K562 (cell line): ENCODE measurements around the gene SLCO3A1. TPM values are rescaled to one million over a fixed set of nuclear protein-coding genes. Genes with fewer than 3 reads are reported as not detected.

Source experiments
- ATAC-seq: fragments of 200-7000 bp; cut with Tn5 transposase; 3 replicates; pipeline ENCODE4 v1.9.1; 2020; ENCODE audit warnings: moderate library complexity
- BruUV-seq: library from RNA; stranded (reverse); fragments of 400-500 nt; replicated peaks from 2 replicates; lab custom pipeline; 2021; lab: Mats Ljungman, UMichigan
- CTCF ChIA-PET: fragments of 300-600 bp; formaldehyde crosslinking; extraction: SDS; loops from one replicate; lab custom pipeline; 2021; ENCODE audit warnings: low intra/inter-chr PET ratio; lab: Yijun Ruan, JAX
- POLR2A ChIA-PET: fragments of 300-600, 350-650 bp; sonication (Branson Sonifier 250); formaldehyde crosslinking; extraction: SDS; loops from one replicate; lab custom pipeline; 2021; ENCODE audit warnings: antibody characterized with exemption, inconsistent platforms; lab: Yijun Ruan, JAX
- DNase-seq, 4 experiments: peaks; one replicate each; pipeline versions ENCODE4 v3.0.0 to v3.0.0-alpha.2; 2011 to 2018; ENCODE audit warnings: low spot score in 3 of 4, mixed read lengths in 3 of 4; ENCODE audit errors: extremely low read depth in 1 of 4
- FAIRE-seq: peaks from 2 replicates; lab custom pipeline; 2011; peaks lifted over from hg19 to GRCh38; lab: Jason Lieb, UNC
- H2AFZ ChIP-seq: 2 replicates; pipeline ENCODE4 v1.6.0; 2011; ENCODE audit warnings: low read depth, low read length, control low read depth, inconsistent platforms
- H3K27ac ChIP-seq: fragments of 200-600 bp; 3 replicates; pipeline ENCODE4 v1.8.0; 2011; ENCODE audit warnings: low read depth, mild to moderate bottlenecking, control low read depth, inconsistent platforms, low read length, moderate library complexity, mixed read lengths; ENCODE audit errors: extremely low read depth
- H3K27me3 ChIP-seq, 2 experiments: fragments of 300-600 bp in 1 of 2; 2 replicates in 1 of 2; 3 replicates in 1 of 2; pipeline versions ENCODE4 v1.6.0 to v1.8.0; 2011; ENCODE audit warnings: inconsistent platforms in 2 of 2, low read length in 2 of 2, mild to moderate bottlenecking in 1 of 2, mixed read lengths in 1 of 2, moderate library complexity in 1 of 2; ENCODE audit not compliant: control insufficient read depth in 2 of 2, insufficient read depth in 2 of 2
- H3K36me3 ChIP-seq: fragments of 300-600 bp; 3 replicates; pipeline ENCODE4 v1.8.0; 2011; ENCODE audit warnings: mild to moderate bottlenecking, low read length, inconsistent platforms; ENCODE audit not compliant: control insufficient read depth, insufficient read depth
- H3K4me1 ChIP-seq, 2 experiments: fragments of 200-600 bp in 1 of 2; replicated peaks in 1 of 2; 2 replicates in 1 of 2; 3 replicates in 1 of 2; pipeline versions ENCODE4 v1.5.1 to v1.8.0; 2011; ENCODE audit warnings: inconsistent platforms in 2 of 2, low read length in 2 of 2, mild to moderate bottlenecking in 1 of 2, mixed read lengths in 1 of 2, moderate library complexity in 1 of 2; ENCODE audit not compliant: control insufficient read depth in 2 of 2, insufficient read depth in 2 of 2
- H3K4me2 ChIP-seq: 2 replicates; pipeline ENCODE4 v1.6.1; 2011; ENCODE audit warnings: low read length, control low read depth, inconsistent platforms, mixed read lengths; ENCODE audit not compliant: insufficient read depth
- H3K4me3 ChIP-seq: fragments of 200-600 bp; sonication (generic), shearing (Covaris generic); 2 replicates; pipeline ENCODE4 v1.5.1; 2016; ENCODE audit warnings: control low read depth, inconsistent platforms
- H3K79me2 ChIP-seq: fragments of 200-600 bp; 3 replicates; pipeline ENCODE4 v1.8.0; 2011; ENCODE audit warnings: low read length, inconsistent platforms; ENCODE audit not compliant: control insufficient read depth, insufficient read depth
- H3K9ac ChIP-seq, 2 experiments: 2 replicates each; pipeline versions ENCODE4 v1.6.0 to v1.6.1; 2011; ENCODE audit warnings: low read depth in 2 of 2, low read length in 2 of 2, control low read depth in 1 of 2, inconsistent platforms in 1 of 2, mild to moderate bottlenecking in 1 of 2, mixed read lengths in 1 of 2; ENCODE audit not compliant: insufficient read depth in 1 of 2
- H3K9me1 ChIP-seq: one replicate; pipeline ENCODE4 v1.6.0; 2011; ENCODE audit warnings: inconsistent platforms, mild to moderate bottlenecking, low read length, moderate library complexity; ENCODE audit not compliant: control insufficient read depth, insufficient read depth
- H3K9me3 ChIP-seq: replicated peaks from 2 replicates; pipeline ENCODE4 v1.5.1; 2011; ENCODE audit warnings: low read depth, low read length, inconsistent platforms; ENCODE audit not compliant: control insufficient read depth, insufficient read depth
- H4K20me1 ChIP-seq: replicated peaks from 2 replicates; pipeline ENCODE4 v1.6.1; 2011; ENCODE audit warnings: low read length, inconsistent platforms, mixed read lengths; ENCODE audit not compliant: control insufficient read depth, insufficient read depth
- BACH1 ChIP-seq: fragments of 200-800 bp; sonication (Bioruptor generic); IDR thresholded peaks from 2 replicates; pipeline ENCODE4 v1.6.1; 2016; ENCODE audit warnings: missing genetic modification characterization, missing compliant biosample characterization
- DDX20 ChIP-seq: fragments of 450-650 bp; IDR thresholded peaks from 2 replicates; pipeline ENCODE4 v1.6.1; 2016; ENCODE audit warnings: missing genetic modification characterization, low read depth, mild to moderate bottlenecking, missing compliant biosample characterization, moderate library complexity
- DPF2 ChIP-seq: fragments of 450-650 bp; IDR thresholded peaks from 2 replicates; pipeline ENCODE4 v1.6.1; 2016
- GTF2A2 ChIP-seq: IDR thresholded peaks from 2 replicates; pipeline ENCODE4 v1.6.1; 2016; ENCODE audit warnings: mild to moderate bottlenecking, missing genetic modification characterization, missing compliant biosample characterization
- POLR2A ChIP-seq: fragments of 450-650 bp; conservative IDR thresholded peaks from 2 replicates; pipeline ENCODE4 v1.6.1; 2016
- SAFB ChIP-seq: fragments of 200-400 bp; formaldehyde crosslinking; IDR thresholded peaks from 2 replicates; pipeline ENCODE4 v1.6.1; 2017; ENCODE audit warnings: low read depth, low read length, borderline replicate concordance
- SIRT6 ChIP-seq: IDR thresholded peaks from one replicate; pipeline ENCODE4 v1.6.1; 2012; ENCODE audit warnings: low read depth, mild to moderate bottlenecking, control low read depth, inconsistent platforms, low read length, moderate library complexity
- SMC3 ChIP-seq: conservative IDR thresholded peaks from 2 replicates; pipeline ENCODE4 v1.6.1; 2011; ENCODE audit warnings: low read depth, low read length, improper control_type of control experiment; ENCODE audit not compliant: insufficient read depth
- TCF7L2 ChIP-seq: fragments of 150-350 bp; IDR thresholded peaks from 2 replicates; pipeline ENCODE4 v1.6.1; 2016; ENCODE audit warnings: low read depth, mild to moderate bottlenecking, low read length, moderate library complexity
- ZC3H4 ChIP-seq: sonication (generic); formaldehyde crosslinking; IDR thresholded peaks from 2 replicates; pipeline ENCODE4 v1.9.0; 2021; ENCODE audit warnings: missing genetic modification reagents, borderline replicate concordance
- ZNF589 ChIP-seq: fragments of 200-800 bp; sonication (Bioruptor generic); IDR thresholded peaks from 2 replicates; pipeline ENCODE4 v1.6.1; 2016; ENCODE audit warnings: low read depth, missing genetic modification characterization, missing compliant biosample characterization
- ZNF764 ChIP-seq: fragments of 250-450 bp; sonication (Bioruptor Pico); IDR thresholded peaks from 2 replicates; pipeline ENCODE4 v1.4.0; 2020; ENCODE audit warnings: low read depth, mild to moderate bottlenecking, moderate library complexity
- ZZZ3 ChIP-seq: fragments of 450-650 bp; IDR thresholded peaks from 2 replicates; pipeline ENCODE4 v1.6.1; 2016; ENCODE audit warnings: antibody characterized with exemption, mild to moderate bottlenecking, moderate library complexity
- WGBS: fragments of 100-300 bp; shearing (Covaris generic); methylation state at CpG from one replicate; pipeline ENCODE4 v1.1.6; 2016; ENCODE audit warnings: low coverage, mixed read lengths; ENCODE audit not compliant: insufficient coverage; ENCODE audit errors: missing lambda C conversion rate; 5-methylcytosine and 5-hydroxymethylcytosine counted together
- in situ Hi-C: fragments of 300-500 bp; cut with MboI; formaldehyde crosslinking; loops from 4 replicates; pipeline ENCODE4 v1.15.0; 2018; ENCODE audit warnings: inconsistent platforms, mixed read lengths
- intact Hi-C: fragments of 100-400 bp; cut with micrococcal nuclease; formaldehyde crosslinking; loops from 2 replicates; pipeline ENCODE4 v1.14.2; 2022
- polyA plus RNA-seq, 8 experiments: library from polyadenylated mRNA; depleted of rRNA in 4 of 8; stranded (reverse) in 5 of 8; unstranded in 3 of 8; fragments of >200 nt; fragmentation: Nextera tagmentation in 2 of 8; fragmentation: Illumina TruSeq in 1 of 8; extraction: Ambion mirVana in 2 of 8; extraction: Trizol in 1 of 8; gene quantifications; 2 replicates each; pipeline versions ENCODE4 v1.2.1 to v1.2.3, GENCODE V29; 2011 to 2014; ENCODE audit warnings: inconsistent platforms in 1 of 8, missing spikeins in 1 of 8
- total RNA-seq, 7 experiments: library from RNA; depleted of rRNA in 6 of 7; stranded (reverse); fragments of >200 nt in 6 of 7; fragmentation: Illumina TruSeq in 2 of 7; extraction: Trizol in 2 of 7; gene quantifications; 2 replicates each; pipeline versions ENCODE4 v1.2.1 to v1.2.3, GENCODE V29; 2011 to 2021; ENCODE audit warnings: low replicate concordance in 1 of 7
- TF ChIP-seq, protein P1 (sequence below): fragments of 250-450 bp; sonication (Bioruptor Pico); IDR thresholded peaks from 2 replicates; pipeline ENCODE4 v1.8.0; 2022; ENCODE audit warnings: inconsistent platforms, mild to moderate bottlenecking, moderate library complexity, borderline replicate concordance
- TF ChIP-seq, protein P2 (sequence below): fragments of 450-650 bp; formaldehyde crosslinking; IDR thresholded peaks from 2 replicates; pipeline ENCODE4 v1.4.0; 2020; ENCODE audit warnings: mild to moderate bottlenecking, moderate library complexity
- TF ChIP-seq, protein P3 (sequence below): sonication (generic); formaldehyde crosslinking; IDR thresholded peaks from 2 replicates; pipeline ENCODE4 v1.8.0; 2022; ENCODE audit warnings: missing genetic modification reagents, mild to moderate bottlenecking, moderate library complexity, borderline replicate concordance
- TF ChIP-seq, protein P4 (sequence below): fragments of 450-650 bp; formaldehyde crosslinking; IDR thresholded peaks from 2 replicates; pipeline ENCODE4 v1.4.0; 2022; ENCODE audit warnings: missing genetic modification characterization
- TF ChIP-seq, protein P5 (sequence below): IDR thresholded peaks from 2 replicates; pipeline ENCODE4 v1.6.1; 2014; ENCODE audit warnings: antibody characterized with exemption

The SLCO3A1 gene
- total and polyA plus RNA-seq, 9 of the 15 experiments (the other 6 are each of a cell fraction or from before 2014, with no cell fraction given): 0.01 to 0.84 (median 0.06) TPM; not detected in 3

DNA sequence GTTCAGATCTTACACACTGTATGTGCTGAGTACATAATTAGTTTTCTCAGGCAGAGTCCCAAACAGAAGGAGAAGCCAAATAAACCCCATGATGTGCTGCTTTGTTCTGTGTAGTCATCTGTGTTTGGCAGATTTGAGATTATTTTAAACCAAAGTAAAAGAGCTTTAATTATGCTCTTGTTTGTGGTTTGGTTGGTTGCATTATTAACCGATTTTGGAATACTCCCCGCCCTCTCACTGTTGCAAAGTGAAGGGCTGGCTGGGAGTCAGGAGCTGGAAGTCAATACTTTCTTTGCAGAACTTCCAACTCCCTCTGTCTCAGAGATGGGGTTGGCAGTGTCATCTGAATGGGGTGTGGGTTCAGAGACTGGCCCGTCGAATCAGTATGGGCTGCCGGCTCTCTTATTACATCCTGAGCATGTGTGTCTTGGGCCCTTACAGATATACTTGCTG is 34.4 kb downstream of the SLCO3A1 start:
- DNase-seq (no peak), FAIRE-seq (no peak), ATAC-seq (no peak)
- Histone ChIP-seq H3K9ac (no peak overlapping the region), H2AFZ (no peak overlapping the region), H3K79me2 (no peaks in the 10 kb centered on the region), H4K20me1 (no peaks in the 10 kb centered on the region), H3K36me3 (no peaks in the 10 kb centered on the region), H3K4me2 (no peak overlapping the region), H3K27ac (no peak overlapping the region), H3K9me3 (no peaks in the 10 kb centered on the region), H3K4me1 (no peaks in the 10 kb centered on the region), H3K9me1 (no peaks in the 10 kb centered on the region), H3K27me3 (peaks cover 0 to 12% of the 10 kb centered on the region in 2 experiments; a peak in 2 of 5 replicates), H3K4me3 (no peak overlapping the region)
- no TSS peak for BruUV-seq
- intact Hi-C loops (no loop called here), in situ Hi-C loops (no loop called here)
- POLR2A ChIA-PET: no interaction called here
- WGBS: 0% methylated on average over 4 of the region's 5 CpGs
- CTCF ChIA-PET: no interaction called here
- no peak for TF ChIP-seq POLR2A
- TF ChIP-seq ZNF589 (CRISPR knock-in tag): no peak
- TF ChIP-seq ZC3H4 (CRISPR knock-in tag): no peak
- no peak for TF ChIP-seq GTF2A2 (tag)
- TF ChIP-seq, protein P1, sequence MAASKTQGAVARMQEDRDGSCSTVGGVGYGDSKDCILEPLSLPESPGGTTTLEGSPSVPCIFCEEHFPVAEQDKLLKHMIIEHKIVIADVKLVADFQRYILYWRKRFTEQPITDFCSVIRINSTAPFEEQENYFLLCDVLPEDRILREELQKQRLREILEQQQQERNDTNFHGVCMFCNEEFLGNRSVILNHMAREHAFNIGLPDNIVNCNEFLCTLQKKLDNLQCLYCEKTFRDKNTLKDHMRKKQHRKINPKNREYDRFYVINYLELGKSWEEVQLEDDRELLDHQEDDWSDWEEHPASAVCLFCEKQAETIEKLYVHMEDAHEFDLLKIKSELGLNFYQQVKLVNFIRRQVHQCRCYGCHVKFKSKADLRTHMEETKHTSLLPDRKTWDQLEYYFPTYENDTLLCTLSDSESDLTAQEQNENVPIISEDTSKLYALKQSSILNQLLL: no peak
- TF ChIP-seq, protein P2, sequence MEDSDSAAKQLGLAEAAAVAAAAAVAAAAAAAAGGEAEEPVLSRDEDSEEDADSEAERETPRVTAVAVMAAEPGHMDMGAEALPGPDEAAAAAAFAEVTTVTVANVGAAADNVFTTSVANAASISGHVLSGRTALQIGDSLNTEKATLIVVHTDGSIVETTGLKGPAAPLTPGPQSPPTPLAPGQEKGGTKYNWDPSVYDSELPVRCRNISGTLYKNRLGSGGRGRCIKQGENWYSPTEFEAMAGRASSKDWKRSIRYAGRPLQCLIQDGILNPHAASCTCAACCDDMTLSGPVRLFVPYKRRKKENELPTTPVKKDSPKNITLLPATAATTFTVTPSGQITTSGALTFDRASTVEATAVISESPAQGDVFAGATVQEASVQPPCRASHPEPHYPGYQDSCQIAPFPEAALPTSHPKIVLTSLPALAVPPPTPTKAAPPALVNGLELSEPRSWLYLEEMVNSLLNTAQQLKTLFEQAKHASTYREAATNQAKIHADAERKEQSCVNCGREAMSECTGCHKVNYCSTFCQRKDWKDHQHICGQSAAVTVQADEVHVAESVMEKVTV (CRISPR knock-in tag): no peak
- TF ChIP-seq SMC3: no peak
- TF ChIP-seq DPF2: no peak
- TF ChIP-seq, protein P3, sequence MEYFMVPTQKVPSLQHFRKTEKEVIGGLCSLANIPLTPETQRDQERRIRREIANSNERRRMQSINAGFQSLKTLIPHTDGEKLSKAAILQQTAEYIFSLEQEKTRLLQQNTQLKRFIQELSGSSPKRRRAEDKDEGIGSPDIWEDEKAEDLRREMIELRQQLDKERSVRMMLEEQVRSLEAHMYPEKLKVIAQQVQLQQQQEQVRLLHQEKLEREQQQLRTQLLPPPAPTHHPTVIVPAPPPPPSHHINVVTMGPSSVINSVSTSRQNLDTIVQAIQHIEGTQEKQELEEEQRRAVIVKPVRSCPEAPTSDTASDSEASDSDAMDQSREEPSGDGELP: no peak
- TF ChIP-seq, protein P4, sequence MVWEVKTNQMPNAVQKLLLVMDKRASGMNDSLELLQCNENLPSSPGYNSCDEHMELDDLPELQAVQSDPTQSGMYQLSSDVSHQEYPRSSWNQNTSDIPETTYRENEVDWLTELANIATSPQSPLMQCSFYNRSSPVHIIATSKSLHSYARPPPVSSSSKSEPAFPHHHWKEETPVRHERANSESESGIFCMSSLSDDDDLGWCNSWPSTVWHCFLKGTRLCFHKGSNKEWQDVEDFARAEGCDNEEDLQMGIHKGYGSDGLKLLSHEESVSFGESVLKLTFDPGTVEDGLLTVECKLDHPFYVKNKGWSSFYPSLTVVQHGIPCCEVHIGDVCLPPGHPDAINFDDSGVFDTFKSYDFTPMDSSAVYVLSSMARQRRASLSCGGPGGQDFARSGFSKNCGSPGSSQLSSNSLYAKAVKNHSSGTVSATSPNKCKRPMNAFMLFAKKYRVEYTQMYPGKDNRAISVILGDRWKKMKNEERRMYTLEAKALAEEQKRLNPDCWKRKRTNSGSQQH (CRISPR knock-in tag): no peak
- TF ChIP-seq DDX20 (tag): no peak
- TF ChIP-seq BACH1: no peak
- TF ChIP-seq ZNF764 (CRISPR knock-in tag): no peak
- no peak for TF ChIP-seq TCF7L2
- TF ChIP-seq ZZZ3: no peak
- TF ChIP-seq, protein P5, sequence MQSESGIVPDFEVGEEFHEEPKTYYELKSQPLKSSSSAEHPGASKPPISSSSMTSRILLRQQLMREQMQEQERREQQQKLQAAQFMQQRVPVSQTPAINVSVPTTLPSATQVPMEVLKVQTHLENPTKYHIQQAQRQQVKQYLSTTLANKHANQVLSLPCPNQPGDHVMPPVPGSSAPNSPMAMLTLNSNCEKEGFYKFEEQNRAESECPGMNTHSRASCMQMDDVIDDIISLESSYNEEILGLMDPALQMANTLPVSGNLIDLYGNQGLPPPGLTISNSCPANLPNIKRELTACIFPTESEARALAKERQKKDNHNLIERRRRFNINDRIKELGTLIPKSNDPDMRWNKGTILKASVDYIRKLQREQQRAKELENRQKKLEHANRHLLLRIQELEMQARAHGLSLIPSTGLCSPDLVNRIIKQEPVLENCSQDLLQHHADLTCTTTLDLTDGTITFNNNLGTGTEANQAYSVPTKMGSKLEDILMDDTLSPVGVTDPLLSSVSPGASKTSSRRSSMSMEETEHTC: no peak
- no peak for TF ChIP-seq SIRT6
- TF ChIP-seq SAFB: no peak
